GM12872 (cell line): Measurements from ENCODE around the gene KMT2E.

Experiments
- TF ChIP-seq, protein P1 (sequence below): IDR thresholded peaks from 3 replicates; pipeline ENCODE4 v1.5.1; 2011; ENCODE audit warnings: low read depth, mild to moderate bottlenecking, low read length, moderate library complexity; ENCODE audit not compliant: insufficient read depth

Gene KMT2E

DNA sequence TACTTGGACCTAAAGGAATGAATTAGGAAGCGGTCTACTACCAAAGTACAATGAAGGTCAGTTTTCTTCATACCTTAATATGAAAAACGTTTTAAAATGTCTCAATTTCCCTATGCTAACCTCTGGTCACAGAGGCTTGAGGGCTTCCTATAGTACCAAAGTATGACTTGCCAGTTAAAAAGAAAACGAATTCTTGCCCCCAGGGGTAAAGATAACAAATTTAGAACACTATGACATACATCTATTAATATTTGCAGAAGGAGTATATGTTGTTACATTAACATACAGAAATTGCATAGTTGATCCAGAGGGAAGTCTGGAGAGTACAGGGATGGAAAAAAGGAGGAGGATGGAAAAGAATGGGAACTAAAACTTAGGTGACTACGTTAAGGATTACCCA lies 13.8 kb upstream of the KMT2E start:
- TF ChIP-seq, protein P1, sequence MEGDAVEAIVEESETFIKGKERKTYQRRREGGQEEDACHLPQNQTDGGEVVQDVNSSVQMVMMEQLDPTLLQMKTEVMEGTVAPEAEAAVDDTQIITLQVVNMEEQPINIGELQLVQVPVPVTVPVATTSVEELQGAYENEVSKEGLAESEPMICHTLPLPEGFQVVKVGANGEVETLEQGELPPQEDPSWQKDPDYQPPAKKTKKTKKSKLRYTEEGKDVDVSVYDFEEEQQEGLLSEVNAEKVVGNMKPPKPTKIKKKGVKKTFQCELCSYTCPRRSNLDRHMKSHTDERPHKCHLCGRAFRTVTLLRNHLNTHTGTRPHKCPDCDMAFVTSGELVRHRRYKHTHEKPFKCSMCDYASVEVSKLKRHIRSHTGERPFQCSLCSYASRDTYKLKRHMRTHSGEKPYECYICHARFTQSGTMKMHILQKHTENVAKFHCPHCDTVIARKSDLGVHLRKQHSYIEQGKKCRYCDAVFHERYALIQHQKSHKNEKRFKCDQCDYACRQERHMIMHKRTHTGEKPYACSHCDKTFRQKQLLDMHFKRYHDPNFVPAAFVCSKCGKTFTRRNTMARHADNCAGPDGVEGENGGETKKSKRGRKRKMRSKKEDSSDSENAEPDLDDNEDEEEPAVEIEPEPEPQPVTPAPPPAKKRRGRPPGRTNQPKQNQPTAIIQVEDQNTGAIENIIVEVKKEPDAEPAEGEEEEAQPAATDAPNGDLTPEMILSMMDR = no peak

DNA sequence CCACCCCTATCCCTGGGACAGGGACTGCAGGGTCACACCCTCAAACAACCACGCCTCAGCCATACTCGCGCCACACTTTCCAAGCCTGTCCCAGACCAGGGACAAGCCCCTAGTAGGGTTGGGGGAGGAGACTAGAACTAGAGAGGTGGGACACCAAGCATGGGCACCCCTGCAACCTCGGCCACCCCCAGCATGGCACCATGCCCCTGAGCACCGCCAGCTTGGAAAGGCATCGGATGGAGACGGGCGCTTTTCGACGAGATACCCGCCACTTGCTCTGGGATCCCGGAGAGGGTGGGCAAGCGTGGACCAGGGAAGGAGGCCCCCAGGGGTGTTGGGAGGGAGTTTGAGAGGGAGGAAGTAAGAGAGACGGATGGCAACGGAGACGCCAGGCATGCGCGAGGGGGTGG lies 13.1 kb upstream of the KMT2E start:
- TF ChIP-seq, protein P1 = no peak

DNA sequence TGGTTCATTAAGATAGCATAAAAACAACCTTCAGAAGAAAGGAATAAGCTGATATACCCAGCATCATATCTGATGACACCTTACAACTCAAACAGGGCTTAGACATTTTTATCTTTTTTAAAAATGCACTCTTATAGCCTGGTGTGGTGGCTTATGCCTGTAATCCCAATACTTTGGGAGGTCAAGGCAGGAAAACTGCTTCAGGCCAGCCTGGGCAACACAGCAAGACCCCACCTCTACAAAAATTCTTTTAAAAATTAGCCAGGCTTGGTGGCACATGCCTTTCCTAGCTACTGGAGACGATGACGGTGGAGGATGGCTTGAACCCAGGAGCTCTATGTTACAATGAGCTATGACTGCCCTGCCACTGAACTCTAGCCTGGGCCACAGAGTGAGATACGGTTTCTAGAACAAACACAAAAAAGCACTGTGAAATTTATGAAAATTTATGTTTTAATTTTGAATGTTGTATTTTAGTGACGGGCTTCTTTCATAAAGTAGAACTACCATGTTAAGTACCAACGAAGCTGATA lies 12.3 kb upstream of the KMT2E start:
- TF ChIP-seq, protein P1 = no peak

DNA sequence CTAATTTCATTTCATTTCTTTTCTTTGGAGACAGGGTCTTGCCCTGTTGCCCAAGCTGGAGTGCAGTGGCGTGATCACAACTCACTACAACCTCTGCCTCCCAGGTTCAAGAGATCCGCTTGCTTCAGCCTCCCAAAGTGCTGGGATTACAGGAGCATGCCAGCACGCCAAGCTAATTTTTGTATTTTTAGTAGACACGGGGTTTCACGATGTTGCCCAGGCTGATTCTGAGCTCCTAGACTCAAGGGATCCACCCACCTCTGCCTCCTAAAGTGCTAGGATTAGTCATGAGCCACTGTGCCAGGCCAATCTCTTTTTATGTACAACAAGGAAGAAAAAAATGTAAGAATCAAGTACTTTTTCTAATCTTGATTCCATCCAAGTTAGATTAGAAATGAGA lies 10.7 kb upstream of the KMT2E start:
- TF ChIP-seq, protein P1 = no peak

DNA sequence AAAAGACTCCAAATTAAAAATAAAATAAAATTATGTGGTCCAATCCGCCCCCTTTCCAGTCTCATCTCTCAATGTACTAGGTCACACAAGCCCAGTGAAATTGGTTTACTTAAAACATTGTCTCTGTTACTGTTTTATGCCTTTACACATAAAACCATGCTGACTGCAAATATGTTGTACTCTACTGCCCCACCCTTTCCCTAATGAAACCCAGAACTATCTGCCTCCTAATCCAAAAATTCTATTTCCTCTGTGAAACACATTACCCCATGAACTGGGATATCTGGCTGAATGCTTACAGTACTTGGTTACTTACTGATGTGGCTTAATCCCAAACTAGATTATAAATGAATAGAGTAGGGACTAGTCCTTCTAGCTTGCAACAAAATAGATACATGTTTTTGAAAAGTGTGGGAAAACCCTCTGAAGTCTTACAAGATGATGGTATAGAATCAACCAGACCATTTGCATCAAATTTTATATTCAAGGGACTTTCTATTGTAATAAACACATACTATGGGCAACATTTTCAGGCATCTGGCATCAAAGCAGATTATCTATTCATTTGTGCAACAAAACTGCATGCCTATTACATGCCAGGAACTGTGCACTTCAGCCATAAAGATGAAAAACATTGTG lies 10.0 kb upstream of the KMT2E start:
- TF ChIP-seq, protein P1 = no peak

DNA sequence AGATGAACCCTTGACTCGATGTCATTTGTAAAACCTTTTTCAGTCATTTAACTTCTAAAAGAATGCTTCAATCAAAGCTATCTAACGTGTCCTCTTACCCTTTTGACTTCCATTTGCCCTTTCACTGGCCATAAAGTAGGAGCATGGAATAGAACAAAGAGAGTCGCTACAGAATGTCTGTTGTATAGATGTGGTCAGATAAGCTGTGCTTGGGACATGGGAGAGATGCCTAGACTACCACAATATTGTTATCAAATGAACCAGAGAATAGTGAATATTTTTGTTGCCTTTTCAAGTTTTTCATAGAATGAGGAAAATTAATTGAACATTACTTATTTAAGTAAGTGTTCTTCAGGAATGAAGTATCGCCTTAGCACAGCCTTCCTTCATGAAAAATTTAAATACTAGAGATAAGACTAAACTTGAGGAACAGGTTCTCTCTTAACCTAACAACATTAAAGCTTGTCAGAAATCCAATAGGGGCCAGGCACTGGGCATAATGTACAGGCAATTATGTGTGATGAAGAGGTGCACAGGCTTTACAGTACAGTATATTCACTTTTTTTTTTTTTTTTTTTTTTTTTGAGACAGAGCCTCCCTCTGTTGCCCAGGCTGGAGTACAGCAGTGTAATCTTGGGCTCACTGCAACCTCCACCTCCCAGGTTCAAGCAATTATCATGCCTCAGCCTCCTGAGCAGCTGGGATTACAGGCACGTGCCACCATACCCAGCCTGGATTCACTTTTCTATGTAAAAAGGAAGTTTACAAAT lies 7.5 kb upstream of the KMT2E start:
- TF ChIP-seq, protein P1 = no peak

DNA sequence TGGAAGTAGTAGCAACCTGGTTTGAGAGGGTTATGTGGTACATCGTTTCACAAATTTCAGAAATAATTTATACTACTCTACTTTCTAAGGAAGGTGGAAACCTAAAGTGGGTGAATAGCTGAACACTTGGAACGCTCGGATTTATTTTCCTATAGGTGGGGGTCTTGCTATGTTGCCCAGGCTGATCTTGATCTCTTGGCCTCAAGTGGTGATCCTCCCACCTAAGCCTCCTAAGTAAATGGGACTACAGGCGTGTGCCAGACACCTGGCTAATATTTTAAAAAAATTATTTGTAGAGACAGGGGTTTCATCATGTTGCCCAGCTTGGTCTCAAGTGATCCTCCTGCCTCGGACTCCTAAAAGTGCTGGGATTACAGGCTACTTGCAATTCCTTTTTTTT lies 6.7 kb upstream of the KMT2E start:
- TF ChIP-seq, protein P1 = no peak
